Measurements from ENCODE around the gene MCTP1.

- no peak for TF ChIP-seq CTCF (conservative IDR thresholded peaks at IDR 0.05; ENCODE audit: low read depth, low read length)
- TF ChIP-seq EZH2 (IDR thresholded peaks at IDR 0.05; ENCODE audit: borderline replicate concordance, low read depth, low read length, poor library complexity, severe bottlenecking): no peak
Measured at GRCh38 chr5:95124101-95124500, 160.8 kb downstream of the MCTP1 start.
